Loucy (cell line): Measurements from ENCODE around the gene PLEKHA7.

Experiments used
- H2AFZ ChIP-seq: fragments of 200-600 bp; sonication (generic); 2 replicates; pipeline ENCODE4 v1.6.0; 2016; ENCODE audit warnings: antibody characterized with exemption, mild to moderate bottlenecking, low read length, moderate library complexity
- H3F3A ChIP-seq: fragments of 200-600 bp; 2 replicates; pipeline ENCODE4 v1.6.0; 2016; ENCODE audit warnings: antibody characterized with exemption, low read depth, mild to moderate bottlenecking
- H3K27me3 ChIP-seq: fragments of 200-600 bp; sonication (generic); 2 replicates; pipeline ENCODE4 v1.6.1; 2014; ENCODE audit warnings: low read length, mild to moderate bottlenecking; ENCODE audit not compliant: insufficient read depth, poor library complexity, severe bottlenecking
- H3K36me3 ChIP-seq: fragments of 200-600 bp; sonication (generic); 2 replicates; pipeline ENCODE4 v1.6.1; 2016; ENCODE audit warnings: low read length; ENCODE audit not compliant: insufficient read depth
- H3K4me1 ChIP-seq: fragments of 200-600 bp; sonication (generic); 2 replicates; pipeline ENCODE4 v1.5.1; 2014; ENCODE audit warnings: low read length, mild to moderate bottlenecking; ENCODE audit not compliant: insufficient read depth, poor library complexity, severe bottlenecking
- H3K4me2 ChIP-seq: fragments of 200-600 bp; sonication (generic); 2 replicates; pipeline ENCODE4 v1.6.0; 2014; ENCODE audit warnings: antibody characterized with exemption, low read length, low read depth, mild to moderate bottlenecking; ENCODE audit not compliant: poor library complexity, severe bottlenecking
- H3K4me3 ChIP-seq: fragments of 200-600 bp; sonication (generic); 2 replicates; pipeline ENCODE4 v1.5.1; 2014; ENCODE audit warnings: low read length, mild to moderate bottlenecking, mixed read lengths; ENCODE audit not compliant: poor library complexity, severe bottlenecking
- H3K79me2 ChIP-seq: fragments of 200-600 bp; sonication (generic); 2 replicates; pipeline ENCODE4 v1.6.1; 2014; ENCODE audit warnings: low read length; ENCODE audit not compliant: insufficient read depth
- H3K9ac ChIP-seq: fragments of 200-600 bp; sonication (generic); 2 replicates; pipeline ENCODE4 v1.6.0; 2014; ENCODE audit warnings: mild to moderate bottlenecking, low read depth, low read length, moderate library complexity; ENCODE audit not compliant: poor library complexity, severe bottlenecking
- H3K9me2 ChIP-seq: fragments of 200-600 bp; sonication (generic); replicated peaks from 2 replicates; pipeline ENCODE4 v1.6.1; 2016; ENCODE audit warnings: low read depth, low read length, mixed read lengths
- H3K9me3 ChIP-seq: fragments of 200-600 bp; sonication (generic); 2 replicates; pipeline ENCODE4 v1.6.1; 2014; ENCODE audit warnings: mild to moderate bottlenecking, antibody characterized with exemption, low read length, low read depth; ENCODE audit not compliant: insufficient read depth
- H4K20me1 ChIP-seq: fragments of 200-600 bp; sonication (generic); 2 replicates; pipeline ENCODE4 v1.6.0; 2014; ENCODE audit warnings: antibody characterized with exemption, low read length, mild to moderate bottlenecking; ENCODE audit not compliant: insufficient read depth, poor library complexity, severe bottlenecking
- CTCF ChIP-seq: fragments of 200-600 bp; sonication (generic); conservative IDR thresholded peaks from 2 replicates; pipeline ENCODE4 v1.5.1; 2014; ENCODE audit warnings: mild to moderate bottlenecking, antibody characterized with exemption, low read length
- EZH2phosphoT487 ChIP-seq: fragments of 200-600 bp; IDR thresholded peaks from 2 replicates; pipeline ENCODE4 v1.6.1; 2018; ENCODE audit warnings: antibody characterized with exemption, mild to moderate bottlenecking, moderate library complexity, borderline replicate concordance

PLEKHA7 gene

GRCh38 chr11:16817351-16817750, 196.9 kb downstream of the PLEKHA7 start:
- Histone ChIP-seq H3K4me1 (no peaks in the 10 kb centered on the region), H4K20me1 (no peaks in the 10 kb centered on the region), H2AFZ (no peak overlapping the region), H3K9me2 (no peaks in the 10 kb centered on the region), H3K9ac (no peak overlapping the region), H3K4me2 (no peak overlapping the region), H3F3A (no peaks in the 10 kb centered on the region), H3K79me2 (no peaks in the 10 kb centered on the region), H3K9me3 (no peaks in the 10 kb centered on the region), H3K36me3 (peaks cover 5% of the 10 kb centered on the region; the same call in 1 of the 2 replicates), H3K4me3 (no peak overlapping the region), H3K27me3 (no peaks in the 10 kb centered on the region)
- no peak for TF ChIP-seq EZH2phosphoT487
- no peak for TF ChIP-seq CTCF

GRCh38 chr11:16816358-16817270, 197.6 kb downstream of the PLEKHA7 start:
- no peak overlapping the region for H3K4me3 ChIP-seq
- no peaks in the 10 kb centered on the region for H3K79me2 ChIP-seq
- H3K4me2 ChIP-seq, result no peak overlapping the region
- no peaks in the 10 kb centered on the region for H3K9me3 ChIP-seq
- no peaks in the 10 kb centered on the region for H4K20me1 ChIP-seq
- no peaks in the 10 kb centered on the region for H3F3A ChIP-seq
- H3K9me2 ChIP-seq, result no peaks in the 10 kb centered on the region
- H3K4me1 ChIP-seq, result no peaks in the 10 kb centered on the region
- H3K27me3 ChIP-seq, result no peaks in the 10 kb centered on the region
- H3K9ac ChIP-seq, result no peak overlapping the region
- H2AFZ ChIP-seq, result no peak overlapping the region
- TF ChIP-seq CTCF, result no peak
- no peak for TF ChIP-seq EZH2phosphoT487
- H3K36me3 ChIP-seq, result peaks cover 5% of the 10 kb centered on the region; the same call in 1 of the 2 replicates

- H3K9me3 ChIP-seq, result no peaks in the 10 kb centered on the region
- no peak overlapping the region for H3K4me3 ChIP-seq
- H3K9ac ChIP-seq, result no peak overlapping the region
- no peaks in the 10 kb centered on the region for H3K4me1 ChIP-seq
- no peak overlapping the region for H3K4me2 ChIP-seq
- H4K20me1 ChIP-seq, result no peaks in the 10 kb centered on the region
- H3K27me3 ChIP-seq, result no peaks in the 10 kb centered on the region
- TF ChIP-seq EZH2phosphoT487 (no peak), CTCF (no peak)
- no peaks in the 10 kb centered on the region for H3K79me2 ChIP-seq
- no peaks in the 10 kb centered on the region for H3K9me2 ChIP-seq
- no peak overlapping the region for H2AFZ ChIP-seq
- no peaks in the 10 kb centered on the region for H3F3A ChIP-seq
- peaks cover 5% of the 10 kb centered on the region; the same call in 1 of the 2 replicates for H3K36me3 ChIP-seq
These were observed 199.0 kb downstream of the PLEKHA7 start for GRCh38 chr11:16815047-16815767.
